MG63 (cell line): ENCODE data around the gene PCK1. TPM values are rescaled to one million over a fixed set of nuclear protein-coding genes. Genes with fewer than 3 reads are reported as not detected.

Experiments used
- DNase-seq: peaks from one replicate; pipeline ENCODE4 v3.0.0-alpha.2; 2020
- H3K27me3 ChIP-seq: fragments of 250-450 bp; sonication (Bioruptor Pico); 2 replicates; pipeline ENCODE4 v1.5.1; 2020; ENCODE audit warnings: mild to moderate bottlenecking, moderate library complexity
- H3K36me3 ChIP-seq: fragments of 250-450 bp; sonication (Bioruptor Pico); 2 replicates; pipeline ENCODE4 v1.5.1; 2020; ENCODE audit warnings: mild to moderate bottlenecking, moderate library complexity
- H3K4me3 ChIP-seq: fragments of 250-450 bp; sonication (Bioruptor Pico); 2 replicates; pipeline ENCODE4 v1.5.1; 2020; ENCODE audit warnings: mild to moderate bottlenecking, moderate library complexity
- H3K9me3 ChIP-seq: fragments of 250-450 bp; sonication (Bioruptor Pico); 2 replicates; pipeline ENCODE4 v1.5.1; 2020; ENCODE audit warnings: mild to moderate bottlenecking, moderate library complexity
- total RNA-seq: library from RNA; depleted of rRNA; stranded (reverse); fragments of >200 nt; shearing (Covaris generic); gene quantifications from 2 replicates; pipeline ENCODE4 v1.2.3, GENCODE V29; 2014; ENCODE audit warnings: low replicate concordance

PCK1 gene
- total RNA-seq, 1 experiment from 2014 or later, result not detected

GRCh38 chr20:57552471-57552870, 8.4 kb upstream of the PCK1 start:
- H3K9me3 ChIP-seq, result no peaks in the 10 kb centered on the region
- no peak overlapping the region for H3K4me3 ChIP-seq
- H3K36me3 ChIP-seq, result no peaks in the 10 kb centered on the region
- H3K27me3 ChIP-seq, result peaks cover 26% of the 10 kb centered on the region
- DNase-seq, result no peak

GRCh38 chr20:57553376-57554018, 7.4 kb upstream of the PCK1 start:
- DNase-seq, result no peak
- peaks cover 36% of the 10 kb centered on the region for H3K27me3 ChIP-seq
- H3K36me3 ChIP-seq, result no peaks in the 10 kb centered on the region
- no peaks in the 10 kb centered on the region for H3K9me3 ChIP-seq
- H3K4me3 ChIP-seq, result no peak overlapping the region

GRCh38 chr20:57555457-57556184, 5.3 kb upstream of the PCK1 start:
- no peak for DNase-seq
- Histone ChIP-seq H3K9me3 (no peaks in the 10 kb centered on the region), H3K27me3 (peaks cover 57% of the 10 kb centered on the region)

GRCh38 chr20:57556980-57557274, 4.0 kb upstream of the PCK1 start:
- DNase-seq, result no peak
- Histone ChIP-seq H3K9me3 (no peaks in the 10 kb centered on the region), H3K36me3 (no peaks in the 10 kb centered on the region), H3K4me3 (no peak overlapping the region), H3K27me3 (peaks cover 57% of the 10 kb centered on the region)

More at GRCh38 chr20:57555457-57556184, 5.3 kb upstream of the PCK1 start:
- Histone ChIP-seq H3K4me3 (no peak overlapping the region), H3K36me3 (no peaks in the 10 kb centered on the region)

GRCh38 chr20:57557926-57558613, 2.8 kb upstream of the PCK1 start:
- H3K36me3 ChIP-seq, result no peaks in the 10 kb centered on the region
- H3K4me3 ChIP-seq, result no peak overlapping the region
- no peaks in the 10 kb centered on the region for H3K9me3 ChIP-seq
- peaks cover 57% of the 10 kb centered on the region for H3K27me3 ChIP-seq
- no peak for DNase-seq

GRCh38 chr20:57558614-57559288, 2.2 kb upstream of the PCK1 start:
- Histone ChIP-seq H3K4me3 (no peak overlapping the region), H3K27me3 (peaks cover 57% of the 10 kb centered on the region), H3K36me3 (no peaks in the 10 kb centered on the region), H3K9me3 (no peaks in the 10 kb centered on the region)
- no peak for DNase-seq

GRCh38 chr20:57559289-57559634, 1.6 kb upstream of the PCK1 start:
- no peaks in the 10 kb centered on the region for H3K9me3 ChIP-seq
- H3K27me3 ChIP-seq, result peaks cover 54% of the 10 kb centered on the region
- H3K4me3 ChIP-seq, result no peak overlapping the region
- DNase-seq, result no peak
- H3K36me3 ChIP-seq, result no peaks in the 10 kb centered on the region

- DNase-seq, result no peak
- no peaks in the 10 kb centered on the region for H3K9me3 ChIP-seq
- H3K4me3 ChIP-seq, result no peak overlapping the region
- H3K36me3 ChIP-seq, result no peaks in the 10 kb centered on the region
- peaks cover 54% of the 10 kb centered on the region for H3K27me3 ChIP-seq
These were observed 1.0 kb upstream of the PCK1 start for GRCh38 chr20:57559658-57560553.

- DNase-seq, result no peak
- Histone ChIP-seq H3K36me3 (no peaks in the 10 kb centered on the region), H3K9me3 (no peaks in the 10 kb centered on the region), H3K27me3 (peaks cover 53% of the 10 kb centered on the region), H3K4me3 (no peak overlapping the region)
These were observed 708 bp downstream of the PCK1 start for GRCh38 chr20:57561356-57562279.

- no peaks in the 10 kb centered on the region for H3K36me3 ChIP-seq
These were observed 1.9 kb downstream of the PCK1 start for GRCh38 chr20:57562541-57563465.

GRCh38 chr20:57563522-57563921, 2.6 kb downstream of the PCK1 start:
- Histone ChIP-seq H3K27me3 (peaks cover 49% of the 10 kb centered on the region), H3K4me3 (no peak overlapping the region), H3K36me3 (no peaks in the 10 kb centered on the region), H3K9me3 (no peaks in the 10 kb centered on the region)
- DNase-seq, result no peak

More at GRCh38 chr20:57562541-57563465, 1.9 kb downstream of the PCK1 start:
- Histone ChIP-seq H3K27me3 (peaks cover 49% of the 10 kb centered on the region), H3K9me3 (no peaks in the 10 kb centered on the region), H3K4me3 (no peak overlapping the region)
- no peak for DNase-seq

- H3K36me3 ChIP-seq, result no peaks in the 10 kb centered on the region
- H3K27me3 ChIP-seq, result peaks cover 42% of the 10 kb centered on the region
- DNase-seq, result no peak
- no peak overlapping the region for H3K4me3 ChIP-seq
- no peaks in the 10 kb centered on the region for H3K9me3 ChIP-seq
These were observed 3.4 kb downstream of the PCK1 start for GRCh38 chr20:57564180-57564802.

- Histone ChIP-seq H3K9me3 (no peaks in the 10 kb centered on the region), H3K27me3 (peaks cover 34% of the 10 kb centered on the region), H3K36me3 (no peaks in the 10 kb centered on the region), H3K4me3 (no peak overlapping the region)
- DNase-seq, result no peak
These were observed 4.2 kb downstream of the PCK1 start for GRCh38 chr20:57564951-57565642.

- Histone ChIP-seq H3K36me3 (no peaks in the 10 kb centered on the region), H3K9me3 (no peaks in the 10 kb centered on the region), H3K27me3 (peaks cover 29% of the 10 kb centered on the region), H3K4me3 (no peak overlapping the region)
- no peak for DNase-seq
These were observed 5.5 kb downstream of the PCK1 start for GRCh38 chr20:57566399-57566798.
